Measurements from ENCODE around the gene UNK. TPM values are rescaled to one million over a fixed set of nuclear protein-coding genes. Genes with fewer than 3 reads are reported as not detected.

Gene UNK
- total RNA-seq, 2 donors from 2014 or later, result 31.0 to 51.7 TPM

DNA sequence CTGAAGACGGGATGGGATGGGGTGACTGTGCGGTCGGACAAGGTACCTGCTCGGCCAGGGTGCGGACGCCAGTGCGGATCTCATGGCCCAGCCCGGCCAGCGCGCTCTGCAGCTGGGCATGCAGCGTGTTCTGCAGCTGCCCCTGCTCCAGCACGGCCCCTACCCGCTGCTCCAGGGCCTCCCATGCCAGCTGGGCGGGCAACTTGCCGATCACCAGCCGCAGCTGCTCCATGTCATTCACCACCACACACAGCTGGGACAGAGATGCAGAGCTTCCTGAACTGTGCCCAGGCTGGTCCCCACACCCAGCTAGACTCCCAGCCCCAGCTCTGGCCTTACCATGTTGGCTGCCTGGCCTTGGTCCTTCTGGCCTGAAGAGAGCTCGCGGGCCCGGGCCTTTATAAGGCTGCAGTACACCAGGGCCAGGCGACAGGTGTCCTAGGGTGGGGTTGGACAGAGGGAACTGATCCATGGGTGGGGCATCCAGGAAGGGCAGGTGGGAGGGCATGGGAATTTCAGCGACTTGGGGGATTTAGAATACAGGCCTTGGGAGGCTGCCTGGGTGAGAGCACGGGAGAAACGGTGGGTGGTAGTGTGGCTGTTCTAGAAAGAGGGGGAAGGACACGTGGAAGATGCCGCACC lies 49.8 kb downstream of the UNK start:
- TF ChIP-seq, protein P1, sequence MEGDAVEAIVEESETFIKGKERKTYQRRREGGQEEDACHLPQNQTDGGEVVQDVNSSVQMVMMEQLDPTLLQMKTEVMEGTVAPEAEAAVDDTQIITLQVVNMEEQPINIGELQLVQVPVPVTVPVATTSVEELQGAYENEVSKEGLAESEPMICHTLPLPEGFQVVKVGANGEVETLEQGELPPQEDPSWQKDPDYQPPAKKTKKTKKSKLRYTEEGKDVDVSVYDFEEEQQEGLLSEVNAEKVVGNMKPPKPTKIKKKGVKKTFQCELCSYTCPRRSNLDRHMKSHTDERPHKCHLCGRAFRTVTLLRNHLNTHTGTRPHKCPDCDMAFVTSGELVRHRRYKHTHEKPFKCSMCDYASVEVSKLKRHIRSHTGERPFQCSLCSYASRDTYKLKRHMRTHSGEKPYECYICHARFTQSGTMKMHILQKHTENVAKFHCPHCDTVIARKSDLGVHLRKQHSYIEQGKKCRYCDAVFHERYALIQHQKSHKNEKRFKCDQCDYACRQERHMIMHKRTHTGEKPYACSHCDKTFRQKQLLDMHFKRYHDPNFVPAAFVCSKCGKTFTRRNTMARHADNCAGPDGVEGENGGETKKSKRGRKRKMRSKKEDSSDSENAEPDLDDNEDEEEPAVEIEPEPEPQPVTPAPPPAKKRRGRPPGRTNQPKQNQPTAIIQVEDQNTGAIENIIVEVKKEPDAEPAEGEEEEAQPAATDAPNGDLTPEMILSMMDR (IDR thresholded peaks at IDR 0.05), result no peak
- peaks cover 5% of the 10 kb centered on the region for H3K36me3 ChIP-seq

DNA sequence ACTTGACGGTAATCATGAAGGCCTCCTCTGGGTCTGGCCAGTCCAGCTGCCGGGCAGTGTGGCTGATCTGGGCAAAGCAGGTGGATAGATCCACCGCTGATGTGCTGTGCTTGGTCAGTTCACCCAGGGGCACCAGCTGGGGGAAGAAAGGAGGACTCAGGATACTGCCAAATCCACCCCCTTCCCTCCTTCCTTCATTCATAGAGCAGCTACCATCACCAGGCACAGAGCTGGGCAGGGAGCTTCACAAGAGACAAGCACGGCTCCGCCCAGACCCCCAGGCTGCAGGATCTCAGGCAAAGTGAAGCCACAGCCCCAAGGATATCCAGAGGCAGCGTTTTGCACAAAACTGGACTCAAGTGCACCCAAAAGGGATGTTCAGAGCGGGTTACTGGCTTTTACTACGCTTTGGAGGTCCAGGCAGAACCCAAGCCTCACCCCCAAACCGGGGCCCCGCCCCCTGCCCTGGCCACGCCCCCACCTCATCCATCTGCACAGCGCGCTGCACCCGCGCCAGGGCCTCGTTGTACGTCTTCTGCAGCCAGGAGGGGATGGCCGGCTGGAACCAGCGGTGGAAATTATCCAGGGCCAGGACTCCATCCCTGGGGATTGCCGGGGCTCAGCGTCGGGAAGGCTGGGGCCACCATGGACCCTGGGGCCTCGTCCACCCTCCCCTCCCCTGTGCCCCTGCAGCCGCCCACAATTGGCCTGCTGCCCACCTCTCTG lies 50.5 kb downstream of the UNK start:
- ATAC-seq (ENCODE audit: insufficient number of reproducible peaks, low FRiP score, low read depth), result no peak
- TF ChIP-seq, protein P1 (IDR thresholded peaks at IDR 0.05), result no peak
- no peak for DNase-seq (ENCODE audit: low spot score)
- peaks cover 0 to 6% of the 10 kb centered on the region in 2 donors for H3K4me1 ChIP-seq (ENCODE audit: control insufficient read depth in 1 of 2, low read depth in 2 of 2)
- H3K4me3 ChIP-seq, result no peak overlapping the region
- peaks cover 9% of the 10 kb centered on the region for H3K36me3 ChIP-seq
- no peaks in the 10 kb centered on the region for H3K27me3 ChIP-seq (replicated peaks; ENCODE audit: insufficient read depth)
- H3K9me3 ChIP-seq, result no peaks in the 10 kb centered on the region
- no peak overlapping the region for H3K27ac ChIP-seq

More for the DNA sequence above, 49.8 kb downstream of the UNK start:
- Histone ChIP-seq H3K27me3 (replicated peaks; ENCODE audit: insufficient read depth) (no peaks in the 10 kb centered on the region), H3K9me3 (no peaks in the 10 kb centered on the region), H3K4me3 (no peak overlapping the region), H3K4me1 (ENCODE audit: control insufficient read depth in 1 of 2, low read depth in 2 of 2) (peaks cover 0 to 6% of the 10 kb centered on the region in 2 donors), H3K27ac (no peak overlapping the region)
- no peak for DNase-seq (ENCODE audit: low spot score)
- ATAC-seq (ENCODE audit: insufficient number of reproducible peaks, low FRiP score, low read depth), result no peak

DNA sequence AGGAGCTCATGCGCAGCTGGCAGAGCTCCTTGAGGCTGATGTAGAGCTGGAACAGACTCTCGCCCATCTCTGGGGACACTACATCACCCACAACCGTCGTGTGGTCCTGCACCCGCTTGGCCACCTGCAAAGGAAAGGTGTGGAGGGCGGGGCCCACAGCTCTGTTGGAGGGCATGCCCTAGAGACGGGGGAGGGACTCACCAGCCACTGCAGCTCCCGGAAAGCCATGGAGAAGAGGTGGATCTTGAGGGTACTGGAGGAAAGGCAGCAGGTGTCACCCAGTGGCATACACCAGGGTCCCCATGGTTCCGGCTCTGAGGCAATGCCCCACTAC lies 51.0 kb downstream of the UNK start:
- Histone ChIP-seq H3K4me1 (ENCODE audit: control insufficient read depth in 1 of 2, low read depth in 2 of 2) (peaks cover 0 to 6% of the 10 kb centered on the region in 2 donors), H3K27me3 (replicated peaks; ENCODE audit: insufficient read depth) (no peaks in the 10 kb centered on the region), H3K36me3 (peaks cover 9% of the 10 kb centered on the region), H3K27ac (no peak overlapping the region), H3K9me3 (no peaks in the 10 kb centered on the region), H3K4me3 (no peak overlapping the region)
- TF ChIP-seq, protein P1 (IDR thresholded peaks at IDR 0.05), result no peak
- ATAC-seq (ENCODE audit: insufficient number of reproducible peaks, low FRiP score, low read depth) (no peak), DNase-seq (ENCODE audit: low spot score) (no peak)

DNA sequence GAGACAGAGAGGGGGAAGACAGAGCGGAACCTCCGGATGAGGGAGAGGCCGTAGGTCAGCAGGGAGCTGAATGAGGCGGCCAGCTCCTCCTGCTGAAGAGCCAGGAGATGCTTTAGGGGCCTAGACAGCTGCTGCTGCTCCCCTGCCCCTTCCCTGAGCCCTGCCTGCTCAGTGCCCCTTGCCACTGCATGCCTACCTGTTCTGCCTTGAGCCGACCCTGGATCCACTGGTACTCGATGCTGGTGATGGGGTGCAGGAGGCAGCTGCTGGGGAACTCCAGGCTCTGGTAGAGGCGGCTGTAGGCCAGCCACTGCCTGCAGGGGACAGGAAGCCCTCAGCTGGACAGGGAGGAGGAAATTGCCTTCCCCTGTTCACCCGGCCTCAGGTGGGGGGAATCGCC lies 52.0 kb downstream of the UNK start:
- Histone ChIP-seq H3K36me3 (peaks cover 9% of the 10 kb centered on the region), H3K4me1 (ENCODE audit: control insufficient read depth in 1 of 2, low read depth in 2 of 2) (peaks cover 0 to 6% of the 10 kb centered on the region in 2 donors), H3K27ac (no peak overlapping the region), H3K27me3 (replicated peaks; ENCODE audit: insufficient read depth) (no peaks in the 10 kb centered on the region), H3K9me3 (no peaks in the 10 kb centered on the region), H3K4me3 (no peak overlapping the region)
- no peak for DNase-seq (ENCODE audit: low spot score)
- TF ChIP-seq, protein P1 (IDR thresholded peaks at IDR 0.05), result no peak
- no peak for ATAC-seq (ENCODE audit: insufficient number of reproducible peaks, low FRiP score, low read depth)

DNA sequence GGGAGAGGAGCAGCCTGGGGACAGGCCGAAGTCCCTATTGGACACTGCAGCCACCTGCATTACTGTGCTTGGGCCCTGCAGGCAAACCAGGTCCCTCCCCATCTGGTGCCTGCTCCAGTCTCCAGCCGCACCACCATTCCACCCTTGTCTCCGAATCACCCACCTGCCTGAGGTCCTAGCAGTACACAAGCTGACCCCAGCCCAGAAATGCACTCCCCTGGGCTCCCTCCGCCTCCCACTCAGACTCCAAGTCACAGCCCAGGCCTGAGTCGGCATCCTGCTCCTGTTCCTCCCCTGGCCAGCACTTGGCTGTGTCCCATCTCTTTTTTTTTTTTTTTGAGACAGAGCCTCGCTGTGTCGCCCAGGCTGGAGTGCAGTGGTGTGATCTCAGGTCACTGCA lies 53.3 kb downstream of the UNK start:
- Histone ChIP-seq H3K36me3 (peaks cover 9% of the 10 kb centered on the region), H3K9me3 (no peaks in the 10 kb centered on the region), H3K4me1 (ENCODE audit: control insufficient read depth in 1 of 2, low read depth in 2 of 2) (peaks cover 0 to 6% of the 10 kb centered on the region in 2 donors), H3K27me3 (replicated peaks; ENCODE audit: insufficient read depth) (no peaks in the 10 kb centered on the region), H3K27ac (no peak overlapping the region), H3K4me3 (no peak overlapping the region)
- TF ChIP-seq, protein P1 (IDR thresholded peaks at IDR 0.05), result no peak
- DNase-seq (ENCODE audit: low spot score) (no peak), ATAC-seq (ENCODE audit: insufficient number of reproducible peaks, low FRiP score, low read depth) (no peak)
